Occipital lobe (tissue), 2 donors: Measurements from ENCODE around the gene PIGO. TPM values are rescaled to one million over a fixed set of nuclear protein-coding genes. Genes with fewer than 3 reads are reported as not detected.
A peak's percentile ranks its signal among the peaks of the same experiment; 100 is the strongest.

ENCODE experiments used
- DNase-seq: peaks from one replicate; lab custom pipeline; 2025; lab: John Stamatoyannopoulos, UW
- total RNA-seq: library from RNA; depleted of rRNA; stranded (reverse); fragments of >200 nt; gene quantifications from one replicate; pipeline ENCODE4 v1.2.3, GENCODE V29; 2014

PIGO gene
- total RNA-seq, 1 donor from 2014 or later: 9.4 TPM

- DNase-seq: peak; percentile 54
Observed at GRCh38 chr9:35071814-35072460, 24.5 kb downstream of the PIGO start.

GRCh38 chr9:35070823-35071813 is 25.3 kb downstream of the PIGO start:
- no peak for DNase-seq

- no peak for DNase-seq
Observed at GRCh38 chr9:35069020-35069419, 27.4 kb downstream of the PIGO start.

- DNase-seq: no peak
Observed at GRCh38 chr9:35067056-35067455, 29.3 kb downstream of the PIGO start.

- no peak for DNase-seq
Observed at GRCh38 chr9:35060548-35061207, 35.7 kb downstream of the PIGO start.

GRCh38 chr9:35059438-35059837 is 37.0 kb downstream of the PIGO start:
- no peak for DNase-seq

GRCh38 chr9:35057271-35057620 is 39.1 kb downstream of the PIGO start:
- no peak for DNase-seq

GRCh38 chr9:35056571-35057270 is 39.7 kb downstream of the PIGO start:
- DNase-seq: no peak

GRCh38 chr9:35054871-35055644 is 41.3 kb downstream of the PIGO start:
- no peak for DNase-seq

- DNase-seq: no peak
Observed at GRCh38 chr9:35054185-35054835, 42.1 kb downstream of the PIGO start.

- no peak for DNase-seq
Observed at GRCh38 chr9:35051069-35051967, 45.1 kb downstream of the PIGO start.

- DNase-seq: no peak
Observed at GRCh38 chr9:35048511-35048910, 47.9 kb downstream of the PIGO start.

- no peak for DNase-seq
Observed at GRCh38 chr9:35044071-35044470, 52.3 kb downstream of the PIGO start.

GRCh38 chr9:35042891-35043545 is 53.4 kb downstream of the PIGO start:
- no peak for DNase-seq

- DNase-seq: no peak
Observed at GRCh38 chr9:35042081-35042604, 54.2 kb downstream of the PIGO start.
